ENCODE measurements around the gene HOXD1.

The HOXD1 gene

DNA sequence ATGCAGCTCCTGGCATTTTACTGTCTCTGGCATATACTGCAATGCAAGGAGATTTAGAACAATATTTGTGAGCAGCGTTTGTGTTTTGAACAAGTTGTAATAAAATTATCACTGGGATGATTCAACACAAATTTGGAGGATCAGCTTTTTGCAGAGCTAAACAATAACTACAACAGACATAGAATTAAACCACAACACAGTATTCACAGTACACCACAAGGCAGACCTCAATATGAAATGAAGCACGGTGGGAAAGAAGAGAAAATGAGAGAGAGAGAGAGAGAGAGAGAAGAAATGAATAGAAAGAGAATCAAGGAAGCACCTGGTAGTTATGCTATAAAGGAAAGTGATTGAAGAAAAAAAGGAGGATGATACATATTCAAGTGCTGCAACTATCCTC is 39.4 kb downstream of the HOXD1 start:
- no peak overlapping the region for H3K4me3 ChIP-seq (ENCODE audit: low read length)
- H3K36me3 ChIP-seq (ENCODE audit: control insufficient read depth, low read length) = no peaks in the 10 kb centered on the region
- H3K9me2 ChIP-seq (replicated peaks; ENCODE audit: control insufficient read depth, low read length) = no peaks in the 10 kb centered on the region
- H3K27me3 ChIP-seq (ENCODE audit: control insufficient read depth, low read length) = no peaks in the 10 kb centered on the region
- no peaks in the 10 kb centered on the region for H3K4me1 ChIP-seq (ENCODE audit: control insufficient read depth, low read length)
- no peak overlapping the region for H3K27ac ChIP-seq (ENCODE audit: low read depth, low read length)
- no peaks in the 10 kb centered on the region for H3K9me3 ChIP-seq (ENCODE audit: control insufficient read depth, insufficient read depth, low read length)
- H3K4me2 ChIP-seq (ENCODE audit: low read length) = no peak overlapping the region
- H3K79me2 ChIP-seq (ENCODE audit: control insufficient read depth, low read length) = no peaks in the 10 kb centered on the region
- no peak for TF ChIP-seq EZH2phosphoT487 (IDR thresholded peaks at IDR 0.05; ENCODE audit: borderline replicate concordance, low read length)
- TF ChIP-seq, protein P1, sequence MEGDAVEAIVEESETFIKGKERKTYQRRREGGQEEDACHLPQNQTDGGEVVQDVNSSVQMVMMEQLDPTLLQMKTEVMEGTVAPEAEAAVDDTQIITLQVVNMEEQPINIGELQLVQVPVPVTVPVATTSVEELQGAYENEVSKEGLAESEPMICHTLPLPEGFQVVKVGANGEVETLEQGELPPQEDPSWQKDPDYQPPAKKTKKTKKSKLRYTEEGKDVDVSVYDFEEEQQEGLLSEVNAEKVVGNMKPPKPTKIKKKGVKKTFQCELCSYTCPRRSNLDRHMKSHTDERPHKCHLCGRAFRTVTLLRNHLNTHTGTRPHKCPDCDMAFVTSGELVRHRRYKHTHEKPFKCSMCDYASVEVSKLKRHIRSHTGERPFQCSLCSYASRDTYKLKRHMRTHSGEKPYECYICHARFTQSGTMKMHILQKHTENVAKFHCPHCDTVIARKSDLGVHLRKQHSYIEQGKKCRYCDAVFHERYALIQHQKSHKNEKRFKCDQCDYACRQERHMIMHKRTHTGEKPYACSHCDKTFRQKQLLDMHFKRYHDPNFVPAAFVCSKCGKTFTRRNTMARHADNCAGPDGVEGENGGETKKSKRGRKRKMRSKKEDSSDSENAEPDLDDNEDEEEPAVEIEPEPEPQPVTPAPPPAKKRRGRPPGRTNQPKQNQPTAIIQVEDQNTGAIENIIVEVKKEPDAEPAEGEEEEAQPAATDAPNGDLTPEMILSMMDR (IDR thresholded peaks at IDR 0.05; ENCODE audit: low read depth, low read length, poor library complexity, severe bottlenecking) = no peak
- no peaks in the 10 kb centered on the region for H3F3A ChIP-seq (ENCODE audit: control insufficient read depth, insufficient read depth)
- no peaks in the 10 kb centered on the region for H4K20me1 ChIP-seq (ENCODE audit: control insufficient read depth, insufficient read depth, low read depth, low read length)

GRCh38 chr2:176234156-176234555 is 45.7 kb downstream of the HOXD1 start:
- no peaks in the 10 kb centered on the region for H3K9me3 ChIP-seq (ENCODE audit: control insufficient read depth, insufficient read depth, low read length)
- H3K4me1 ChIP-seq (ENCODE audit: control insufficient read depth, low read length) = no peaks in the 10 kb centered on the region
- no peaks in the 10 kb centered on the region for H3K27me3 ChIP-seq (ENCODE audit: control insufficient read depth, low read length)
- no peak overlapping the region for H3K27ac ChIP-seq (ENCODE audit: low read depth, low read length)
- TF ChIP-seq, protein P1 (IDR thresholded peaks at IDR 0.05; ENCODE audit: low read depth, low read length, poor library complexity, severe bottlenecking) = no peak
- H3K4me3 ChIP-seq (ENCODE audit: low read length) = no peak overlapping the region
- H3K9me2 ChIP-seq (replicated peaks; ENCODE audit: control insufficient read depth, low read length) = no peaks in the 10 kb centered on the region
- H3K79me2 ChIP-seq (ENCODE audit: control insufficient read depth, low read length) = no peaks in the 10 kb centered on the region
- no peaks in the 10 kb centered on the region for H3F3A ChIP-seq (ENCODE audit: control insufficient read depth, insufficient read depth)
- H3K4me2 ChIP-seq (ENCODE audit: low read length) = no peak overlapping the region
- no peaks in the 10 kb centered on the region for H4K20me1 ChIP-seq (ENCODE audit: control insufficient read depth, insufficient read depth, low read depth, low read length)
- no peaks in the 10 kb centered on the region for H3K36me3 ChIP-seq (ENCODE audit: control insufficient read depth, low read length)

GRCh38 chr2:176234940-176235339 is 46.5 kb downstream of the HOXD1 start:
- Histone ChIP-seq H4K20me1 (ENCODE audit: control insufficient read depth, insufficient read depth, low read depth, low read length) (no peaks in the 10 kb centered on the region), H3F3A (ENCODE audit: control insufficient read depth, insufficient read depth) (no peaks in the 10 kb centered on the region), H3K9me3 (ENCODE audit: control insufficient read depth, insufficient read depth, low read length) (no peaks in the 10 kb centered on the region), H3K4me2 (ENCODE audit: low read length) (no peak overlapping the region), H3K9me2 (replicated peaks; ENCODE audit: control insufficient read depth, low read length) (no peaks in the 10 kb centered on the region), H3K4me1 (ENCODE audit: control insufficient read depth, low read length) (no peaks in the 10 kb centered on the region), H3K27ac (ENCODE audit: low read depth, low read length) (no peak overlapping the region), H3K27me3 (ENCODE audit: control insufficient read depth, low read length) (no peaks in the 10 kb centered on the region), H3K79me2 (ENCODE audit: control insufficient read depth, low read length) (no peaks in the 10 kb centered on the region), H3K36me3 (ENCODE audit: control insufficient read depth, low read length) (no peaks in the 10 kb centered on the region), H3K4me3 (ENCODE audit: low read length) (no peak overlapping the region)
- no peak for TF ChIP-seq EZH2phosphoT487 (IDR thresholded peaks at IDR 0.05; ENCODE audit: borderline replicate concordance, low read length)

DNA sequence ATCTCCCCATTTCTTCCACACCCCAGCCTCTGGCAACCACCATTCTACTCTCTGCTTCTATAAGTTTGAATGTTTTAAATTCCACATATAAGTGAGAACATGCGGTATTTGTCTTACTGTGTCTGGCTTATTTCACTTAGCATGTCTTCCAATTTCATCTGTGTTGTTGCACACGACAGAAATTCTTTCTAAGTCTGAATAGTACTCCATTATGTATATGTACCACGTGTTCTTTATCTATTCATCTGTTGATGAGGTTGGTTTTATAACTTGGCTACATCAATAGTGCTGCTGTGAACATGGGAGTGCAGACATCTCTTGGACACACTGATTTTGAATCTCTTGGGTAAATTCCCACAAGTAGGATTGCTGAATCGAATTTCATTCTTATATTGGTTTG is 49.0 kb downstream of the HOXD1 start:
- Histone ChIP-seq H3K27ac (ENCODE audit: low read depth, low read length) (no peak overlapping the region), H3K4me3 (ENCODE audit: low read length) (no peak overlapping the region), H3K4me2 (ENCODE audit: low read length) (no peak overlapping the region), H3K4me1 (ENCODE audit: control insufficient read depth, low read length) (no peaks in the 10 kb centered on the region), H4K20me1 (ENCODE audit: control insufficient read depth, insufficient read depth, low read depth, low read length) (no peaks in the 10 kb centered on the region), H3K27me3 (ENCODE audit: control insufficient read depth, low read length) (no peaks in the 10 kb centered on the region), H3F3A (ENCODE audit: control insufficient read depth, insufficient read depth) (no peaks in the 10 kb centered on the region), H3K36me3 (ENCODE audit: control insufficient read depth, low read length) (no peaks in the 10 kb centered on the region), H3K79me2 (ENCODE audit: control insufficient read depth, low read length) (no peaks in the 10 kb centered on the region), H3K9me2 (replicated peaks; ENCODE audit: control insufficient read depth, low read length) (no peaks in the 10 kb centered on the region), H3K9me3 (ENCODE audit: control insufficient read depth, insufficient read depth, low read length) (no peaks in the 10 kb centered on the region)
- TF ChIP-seq, protein P1 (IDR thresholded peaks at IDR 0.05; ENCODE audit: low read depth, low read length, poor library complexity, severe bottlenecking) = no peak
- TF ChIP-seq EZH2phosphoT487 (IDR thresholded peaks at IDR 0.05; ENCODE audit: borderline replicate concordance, low read length) = no peak
